Activated CD8-positive, alpha-beta memory T cell treated with anti-CD3 and anti-CD28 coated beads, Interleukin-2, amount 50 U/mL, for 1 hour (primary cell): ENCODE data around the gene PTPRK.
"Not testable (repeated sequence)": the region's sequence is repeated elsewhere in the genome, so short reads cannot be mapped to it uniquely, and the experiment has no call there.

ENCODE experiments used
- DNase-seq: peaks from one replicate; pipeline ENCODE4 v3.0.0-alpha.2; 2020; ENCODE audit errors: extremely low read depth

PTPRK gene

GRCh38 chr6:128438393-128438792 is 82.0 kb downstream of the PTPRK start:
- no peak for DNase-seq

GRCh38 chr6:128437685-128438084 is 82.7 kb downstream of the PTPRK start:
- no peak for DNase-seq

DNA sequence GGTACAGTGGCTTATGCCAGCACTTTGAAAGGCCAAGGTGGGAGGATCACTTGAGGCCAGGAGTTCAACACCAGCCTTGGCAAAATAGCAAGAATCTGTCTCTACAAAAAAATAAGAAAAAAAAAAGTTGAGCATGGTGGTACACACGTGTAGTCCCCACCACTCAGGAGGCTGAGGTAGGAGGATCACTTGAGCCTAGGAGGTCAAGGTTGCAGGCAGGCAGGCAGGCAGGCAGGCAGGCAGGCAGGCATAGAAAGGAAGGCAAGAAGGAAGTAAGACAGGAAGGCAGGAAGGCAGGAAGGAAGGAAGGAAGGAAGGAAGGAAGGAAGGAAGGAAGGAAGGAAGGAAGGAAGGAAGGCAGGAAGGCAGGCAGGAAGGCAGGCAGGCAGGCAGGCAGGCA is 85.6 kb downstream of the PTPRK start:
- not testable (repeated sequence) for DNase-seq

- DNase-seq = no peak
Measured at GRCh38 chr6:128432394-128432793, 88.0 kb downstream of the PTPRK start.

- no peak for DNase-seq
Measured at GRCh38 chr6:128427139-128427538, 93.3 kb downstream of the PTPRK start.

GRCh38 chr6:128425856-128426255 is 94.5 kb downstream of the PTPRK start:
- no peak for DNase-seq

GRCh38 chr6:128422871-128423270 is 97.5 kb downstream of the PTPRK start:
- DNase-seq = no peak

DNA sequence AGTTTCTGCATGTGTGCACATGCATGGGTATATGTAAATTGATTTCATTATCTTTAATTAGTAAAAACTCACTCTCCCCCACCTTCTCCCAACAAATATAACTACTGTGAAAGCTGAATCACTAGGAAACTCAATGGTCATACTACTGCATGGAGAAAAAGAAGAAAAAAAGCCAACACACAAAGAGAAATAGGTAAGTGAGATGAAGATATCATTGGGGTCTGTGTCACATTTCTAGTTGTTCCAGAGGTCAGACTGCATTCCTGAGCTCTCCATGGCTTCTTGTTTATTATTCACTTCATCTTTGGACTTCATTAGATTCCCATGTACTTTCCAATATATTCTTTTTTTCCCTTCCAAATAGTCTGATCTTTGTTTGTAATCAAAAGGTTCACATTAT is 98.2 kb downstream of the PTPRK start:
- no peak for DNase-seq

- no peak for DNase-seq
Measured at GRCh38 chr6:128421788-128422187, 98.6 kb downstream of the PTPRK start.

DNA sequence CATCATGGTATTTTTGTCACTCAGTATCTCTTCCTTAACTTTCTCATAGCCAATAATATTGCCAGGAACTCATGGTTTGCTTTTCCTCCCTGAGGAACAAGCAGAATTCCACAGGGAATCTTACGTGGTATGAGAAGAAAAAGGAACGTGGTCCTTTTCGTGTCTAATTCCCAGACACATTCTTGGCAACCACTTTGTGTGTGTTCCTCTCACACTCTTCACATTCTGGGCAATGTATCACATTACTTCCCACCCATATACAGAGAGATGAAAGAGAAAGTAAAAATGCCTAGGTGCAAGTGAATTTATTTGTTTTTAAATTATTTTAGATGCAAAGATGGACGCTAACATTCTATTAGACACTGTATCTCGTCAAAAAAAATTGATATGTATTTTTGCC is 102.7 kb downstream of the PTPRK start:
- DNase-seq = no peak

- DNase-seq = no peak
Measured at GRCh38 chr6:128415387-128415786, 105.0 kb downstream of the PTPRK start.

DNA sequence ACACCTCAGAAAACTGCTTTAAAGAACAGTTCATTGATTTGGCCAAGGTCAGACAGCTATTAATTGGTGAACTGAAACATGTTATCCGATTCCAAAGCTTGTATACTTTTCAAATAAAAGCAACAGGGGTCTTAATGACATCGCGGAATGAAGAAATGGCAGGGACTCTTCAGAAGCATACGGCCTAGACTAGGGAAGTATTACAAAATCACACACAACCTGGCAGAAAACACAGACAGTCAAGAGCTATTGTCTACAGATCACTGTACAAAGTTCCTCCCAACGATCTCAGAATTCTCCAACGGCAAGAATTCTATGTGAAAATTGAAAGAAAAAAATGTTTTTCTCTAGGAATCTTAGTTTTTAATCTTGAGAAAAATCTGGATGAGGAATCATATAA is 105.5 kb downstream of the PTPRK start:
- no peak for DNase-seq

GRCh38 chr6:128413291-128413690 is 107.1 kb downstream of the PTPRK start:
- DNase-seq = no peak

GRCh38 chr6:128412680-128413079 is 107.7 kb downstream of the PTPRK start:
- no peak for DNase-seq

DNA sequence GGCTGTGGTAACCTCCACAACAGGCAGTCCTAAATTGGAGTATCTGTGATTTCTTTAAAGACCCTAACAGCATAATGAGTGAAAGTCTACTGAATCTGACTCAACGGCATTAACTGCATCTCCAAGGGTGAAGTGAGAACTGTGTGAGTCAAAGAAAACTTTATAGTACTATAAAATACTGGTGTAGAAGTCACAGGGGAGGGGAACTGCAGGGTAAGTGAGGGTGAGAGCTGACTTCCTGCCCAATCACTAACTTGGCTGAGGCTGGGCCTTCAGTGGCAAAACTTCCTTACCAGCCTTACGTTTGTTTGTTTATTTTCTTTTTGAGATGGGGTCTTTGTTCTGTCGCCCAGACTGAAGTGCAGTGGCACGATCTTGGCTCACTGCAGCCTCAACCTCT is 109.8 kb downstream of the PTPRK start:
- DNase-seq = no peak

DNA sequence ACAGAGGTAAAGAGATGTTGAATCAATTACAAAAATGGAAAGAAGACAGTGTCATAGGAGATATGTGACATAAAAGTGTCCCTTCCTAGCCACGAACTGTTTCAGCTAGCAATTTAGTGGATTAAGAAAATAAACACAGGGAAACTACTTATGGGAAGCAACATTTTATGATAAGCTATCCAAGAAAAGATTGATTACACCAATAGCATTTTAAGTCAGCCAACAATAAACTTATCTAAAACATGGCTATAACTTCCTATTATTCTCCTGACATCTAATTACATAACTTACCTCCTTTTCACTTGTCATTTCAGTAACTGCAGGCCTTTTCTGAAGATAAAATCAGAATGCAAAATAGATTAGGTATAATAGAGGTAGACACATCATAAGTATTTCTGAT is 111.4 kb downstream of the PTPRK start:
- no peak for DNase-seq

- DNase-seq = no peak
Measured at GRCh38 chr6:128406453-128406852, 113.9 kb downstream of the PTPRK start.

DNA sequence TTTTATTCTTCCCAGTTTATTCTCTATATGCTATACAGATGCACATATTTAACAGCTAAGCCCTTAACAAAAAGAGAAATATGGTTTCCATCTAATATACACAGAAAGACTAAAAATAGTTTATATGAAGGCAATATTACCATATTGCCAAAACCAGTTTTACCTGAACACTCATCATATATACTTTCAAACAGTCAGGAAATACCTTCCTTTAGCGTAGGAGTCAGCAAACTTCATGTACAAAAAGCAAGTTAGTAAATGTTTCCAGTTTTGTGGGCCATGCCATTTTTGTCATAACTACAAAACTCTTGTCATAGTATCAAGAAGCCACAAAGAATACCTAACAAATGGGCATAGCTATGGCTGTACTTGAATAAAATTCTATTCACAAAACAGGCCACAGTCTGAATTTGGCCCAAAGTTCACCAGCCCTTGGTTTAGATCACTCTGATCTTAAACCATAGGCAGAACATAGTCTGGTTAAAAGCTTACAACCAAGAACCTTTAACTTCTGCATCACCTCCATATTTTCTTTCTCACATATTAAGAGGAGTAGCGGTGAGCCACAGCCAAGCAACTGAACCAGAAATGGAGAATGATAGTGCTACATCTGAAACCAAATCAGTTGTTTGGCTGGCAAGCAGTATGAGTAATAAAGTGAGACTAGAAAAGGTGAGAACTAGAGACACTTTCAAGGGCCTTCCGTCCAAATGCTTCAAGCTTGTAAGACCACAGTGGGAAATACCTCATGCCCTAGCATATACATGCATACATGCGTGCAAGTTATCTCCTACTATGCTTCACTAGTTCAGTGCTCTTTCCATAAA is 116.6 kb downstream of the PTPRK start:
- no peak for DNase-seq

DNA sequence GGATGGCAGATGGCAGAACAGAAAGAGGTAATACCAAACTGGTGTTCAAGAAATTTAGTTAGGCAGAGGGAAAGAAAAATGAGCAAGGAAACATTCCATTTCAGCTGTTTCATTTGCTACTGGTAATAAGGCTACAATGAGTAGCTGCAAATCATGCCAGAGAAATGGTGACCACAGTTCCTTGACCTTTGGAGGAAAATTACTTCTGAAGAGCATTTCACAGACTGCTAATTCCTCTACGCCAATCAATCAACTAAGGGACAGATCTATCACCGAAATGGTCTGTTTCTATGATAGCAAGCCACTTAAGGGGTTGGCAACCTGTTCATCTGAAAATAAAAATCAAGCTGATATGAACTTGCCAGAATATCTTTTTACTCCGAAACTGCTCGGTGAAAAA is 119.5 kb downstream of the PTPRK start:
- DNase-seq = no peak

- DNase-seq = no peak
Measured at GRCh38 chr6:128397996-128398395, 122.4 kb downstream of the PTPRK start.

GRCh38 chr6:128395596-128395995 is 124.8 kb downstream of the PTPRK start:
- no peak for DNase-seq

DNA sequence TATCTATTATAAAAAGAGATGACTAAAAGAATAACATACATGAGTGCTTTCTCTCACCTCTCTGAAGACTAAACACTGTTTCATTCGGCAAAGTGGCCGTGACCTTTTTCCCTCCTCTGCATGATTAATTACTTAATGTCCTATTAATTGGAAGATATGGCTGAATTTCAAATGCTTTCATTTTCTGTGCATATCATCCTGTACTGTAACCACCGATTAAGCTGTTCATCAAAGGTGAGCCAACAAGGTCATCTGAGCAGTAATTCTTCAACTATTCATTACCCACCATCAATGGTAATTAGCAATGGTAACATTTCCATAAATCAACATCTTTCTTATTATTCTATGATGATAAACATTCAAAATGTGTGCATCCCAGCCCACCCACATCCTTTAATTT is 125.2 kb downstream of the PTPRK start:
- no peak for DNase-seq

- DNase-seq = no peak
Measured at GRCh38 chr6:128394167-128394566, 126.2 kb downstream of the PTPRK start.
